Germinal center (tissue), 1 donor: ENCODE measurements around the gene SYTL4.
A peak's percentile ranks its signal among the peaks of the same experiment; 100 is the strongest.

ENCODE experiments used
- DNase-seq: peaks from one replicate; pipeline ENCODE4 v3.0.0; 2012; ENCODE audit warnings: mixed read lengths, low spot score

SYTL4 gene

DNA sequence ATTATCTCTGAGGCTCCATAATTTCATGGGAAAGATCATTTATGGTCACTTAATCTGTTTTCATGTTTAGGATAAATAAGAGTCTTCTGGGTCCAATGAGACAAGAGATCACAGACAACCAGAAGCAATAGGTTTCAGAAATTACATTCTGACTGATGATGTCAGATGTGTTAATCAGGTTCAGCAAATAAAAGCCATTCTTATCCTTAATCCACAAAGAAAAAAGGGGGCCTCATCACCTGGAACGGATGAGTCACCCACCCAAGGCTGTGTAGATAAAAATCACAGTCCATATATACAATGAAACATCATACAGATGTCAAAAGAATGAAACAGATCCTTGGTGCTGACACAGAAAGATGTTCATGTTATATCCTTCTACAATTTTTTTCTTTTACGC, 36.6 kb downstream of the SYTL4 start:
- no peak for DNase-seq

DNA sequence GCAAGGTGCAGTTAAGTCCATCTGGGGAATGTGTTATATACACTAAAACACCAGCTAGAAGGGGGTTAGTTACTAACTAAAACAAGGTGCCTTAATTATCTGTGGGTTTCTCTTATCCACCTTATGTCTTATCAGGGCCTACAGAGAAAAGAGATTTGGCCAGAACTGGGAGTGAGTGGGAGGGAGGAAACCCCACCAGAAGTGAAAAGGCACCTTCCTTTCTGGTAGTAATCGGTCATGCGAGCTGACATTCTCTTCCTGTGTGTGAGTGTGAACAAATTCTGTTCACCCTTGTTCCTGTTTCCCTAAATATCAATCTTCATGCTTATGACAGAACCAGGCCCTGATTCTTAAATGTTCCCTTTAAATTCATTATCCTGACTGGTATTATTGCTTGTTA, 44.4 kb downstream of the SYTL4 start:
- peak; percentile 6 for DNase-seq

DNA sequence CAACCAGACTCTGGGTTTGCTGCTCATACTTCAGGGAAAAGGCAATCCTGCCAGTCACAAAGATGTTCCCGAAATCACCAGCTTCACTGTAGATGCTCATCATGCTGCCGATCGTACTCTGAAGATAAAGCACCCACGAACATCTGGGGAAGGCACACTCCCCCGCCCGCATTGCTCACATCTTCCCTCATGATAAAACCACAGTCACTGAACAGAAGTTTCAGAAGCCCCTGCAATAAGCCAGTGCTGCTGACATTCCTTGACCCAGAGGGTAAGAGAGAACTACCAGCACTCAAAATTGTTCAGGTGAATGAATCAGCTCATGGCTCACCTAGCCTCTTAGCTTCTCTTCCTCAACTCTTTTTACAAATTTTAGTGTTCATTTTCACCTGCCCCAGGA, 44.8 kb downstream of the SYTL4 start:
- DNase-seq: peak; percentile 12

DNA sequence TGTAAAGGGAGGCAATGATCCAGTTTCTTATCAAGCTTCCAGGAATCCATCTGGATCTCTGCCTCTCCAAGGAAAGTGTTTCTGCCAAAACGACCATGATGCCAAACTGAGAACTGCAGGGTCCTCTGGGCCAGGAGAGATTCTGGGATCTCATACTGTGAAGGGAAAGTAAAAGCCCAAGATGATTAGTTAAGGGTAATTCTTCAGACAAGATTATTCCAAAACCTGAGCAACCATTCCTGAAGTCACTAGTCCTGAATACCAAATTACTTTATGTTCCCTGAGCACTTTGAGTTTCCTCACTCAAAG, 46.0 kb downstream of the SYTL4 start:
- no peak for DNase-seq

DNA sequence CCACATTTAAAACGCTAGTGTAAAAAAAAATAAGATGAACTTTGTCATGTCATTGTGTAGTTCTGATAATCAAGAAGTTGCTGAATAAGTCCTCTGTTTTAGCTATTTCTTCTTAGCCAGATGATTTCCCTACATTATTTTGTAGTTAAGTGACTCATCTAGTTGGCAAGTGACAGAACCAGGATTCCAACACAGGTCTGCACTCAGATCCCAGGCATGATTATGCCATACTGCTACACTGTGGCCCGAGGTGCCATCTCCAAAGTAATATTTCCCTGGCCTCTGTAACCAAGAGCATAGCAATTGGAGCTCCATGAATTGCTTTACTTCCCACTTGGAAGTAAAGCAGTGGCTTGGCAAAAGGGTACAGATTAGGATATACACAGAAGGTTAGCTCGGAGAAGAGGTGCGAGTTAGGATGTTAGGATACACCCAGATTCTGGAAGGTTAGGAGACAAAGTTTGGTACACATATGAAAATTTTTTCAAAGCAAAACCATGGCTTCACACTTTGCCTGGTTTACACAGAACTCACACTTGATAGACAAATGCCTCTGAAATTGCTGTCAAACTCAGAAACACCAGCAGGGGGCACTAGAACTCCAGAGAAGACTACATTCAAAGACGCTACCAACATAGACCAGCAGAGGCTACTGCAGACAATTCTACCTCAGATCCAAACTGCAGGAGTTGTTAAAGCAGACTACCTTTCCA, 46.5 kb downstream of the SYTL4 start:
- peak; percentile 54 for DNase-seq

DNA sequence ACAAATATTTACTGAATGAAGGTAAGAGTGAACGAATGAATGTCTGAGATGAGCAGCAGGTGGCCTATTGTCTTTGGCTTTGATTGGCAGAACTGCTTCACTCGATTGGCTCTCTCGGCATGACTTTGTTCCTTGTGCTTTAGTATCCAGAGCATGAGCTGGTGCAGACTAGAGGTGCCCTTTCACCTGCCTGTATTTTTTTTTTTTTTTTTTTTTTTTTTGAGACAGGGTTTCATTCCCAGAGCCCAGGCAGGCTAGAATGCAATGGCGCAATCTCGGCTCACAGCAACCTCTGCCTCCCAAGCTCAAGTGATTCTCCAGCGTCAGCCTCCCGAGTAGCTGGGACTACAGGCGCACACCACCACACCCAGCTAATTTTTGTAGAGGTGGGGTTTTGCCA, 49.0 kb downstream of the SYTL4 start:
- no peak for DNase-seq

DNA sequence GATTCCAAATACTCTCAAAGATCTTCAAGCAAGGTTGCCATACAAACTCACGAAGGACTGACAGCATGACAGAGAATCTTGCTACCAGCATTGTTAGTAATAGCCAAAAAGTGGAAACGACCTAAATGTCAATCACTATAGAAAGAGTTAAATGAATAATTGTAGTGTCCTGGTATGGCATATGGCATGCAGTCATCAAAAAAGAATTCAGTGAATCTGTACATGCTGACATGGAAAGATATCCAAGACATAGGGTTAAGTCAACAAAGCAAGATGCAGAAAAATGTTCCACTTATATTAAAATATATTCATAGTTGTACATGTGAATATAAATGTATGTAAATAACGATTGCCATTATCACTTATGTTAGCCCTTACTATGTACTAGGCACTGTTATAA, 50.3 kb downstream of the SYTL4 start:
- DNase-seq: no peak

DNA sequence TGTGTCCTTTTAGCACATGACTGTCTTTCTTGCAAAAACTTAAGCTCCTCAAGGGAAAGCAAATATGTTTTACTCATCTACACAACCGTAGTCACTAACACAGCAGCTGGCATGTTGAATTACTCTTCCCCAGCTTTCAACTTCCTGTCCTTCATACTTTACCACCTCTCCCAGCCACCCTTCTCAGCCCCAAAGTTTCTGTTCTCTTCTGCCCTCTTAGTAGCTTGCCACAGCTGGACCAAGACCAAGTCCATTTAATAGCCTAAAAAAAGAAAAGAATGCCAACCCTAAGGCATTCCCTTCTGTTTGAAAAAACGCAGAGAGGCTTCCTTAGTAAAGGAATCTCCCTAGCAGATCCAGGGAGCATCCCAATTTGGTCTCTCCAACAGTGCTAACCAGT, 51.2 kb downstream of the SYTL4 start:
- DNase-seq: no peak

DNA sequence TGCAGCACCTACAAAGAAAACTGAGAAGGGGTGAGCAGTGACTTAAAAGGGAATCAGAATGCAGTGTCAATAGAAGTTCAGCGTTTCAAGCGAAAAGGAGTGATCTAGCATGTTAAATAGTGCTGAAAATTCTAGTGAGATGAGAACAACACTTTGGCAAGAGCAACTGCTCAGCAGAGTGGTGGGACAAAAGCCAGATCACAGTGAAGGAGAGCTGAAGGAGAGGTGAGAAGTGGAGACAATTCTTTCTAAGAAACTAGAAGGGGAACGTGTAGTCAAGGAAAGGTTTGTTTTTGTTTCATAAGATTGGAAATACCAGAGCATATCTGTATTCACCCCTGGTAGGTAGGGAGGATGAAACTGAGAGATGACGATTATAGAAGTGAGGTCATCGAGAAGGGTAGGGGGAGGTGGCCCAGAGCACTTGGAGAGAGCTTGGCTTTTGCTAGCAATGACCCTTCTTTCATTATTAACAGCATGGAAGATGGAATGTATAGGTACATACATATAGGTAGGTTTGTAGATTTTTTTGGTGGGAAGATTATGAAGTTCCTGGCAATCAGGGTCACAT, 54.2 kb downstream of the SYTL4 start:
- no peak for DNase-seq

DNA sequence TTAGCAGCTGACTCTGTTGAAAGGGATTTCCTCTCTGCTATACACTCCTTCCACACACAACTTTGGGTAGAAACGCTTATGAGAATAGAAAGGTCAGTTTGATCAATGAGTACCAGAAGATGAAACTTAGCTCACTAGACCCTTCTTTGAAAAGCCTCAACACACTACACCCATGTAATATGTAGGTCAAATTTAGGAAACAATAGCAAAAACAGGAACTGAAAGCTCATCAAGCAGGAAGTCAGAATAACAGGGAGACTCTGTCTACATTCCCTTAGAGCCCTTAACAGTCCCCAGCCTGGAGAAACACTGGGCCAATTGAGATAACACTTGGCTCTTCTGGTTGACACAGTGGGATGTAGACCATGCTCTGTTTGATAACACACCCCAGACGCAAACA, 57.2 kb downstream of the SYTL4 start:
- DNase-seq: peak; percentile 11

DNA sequence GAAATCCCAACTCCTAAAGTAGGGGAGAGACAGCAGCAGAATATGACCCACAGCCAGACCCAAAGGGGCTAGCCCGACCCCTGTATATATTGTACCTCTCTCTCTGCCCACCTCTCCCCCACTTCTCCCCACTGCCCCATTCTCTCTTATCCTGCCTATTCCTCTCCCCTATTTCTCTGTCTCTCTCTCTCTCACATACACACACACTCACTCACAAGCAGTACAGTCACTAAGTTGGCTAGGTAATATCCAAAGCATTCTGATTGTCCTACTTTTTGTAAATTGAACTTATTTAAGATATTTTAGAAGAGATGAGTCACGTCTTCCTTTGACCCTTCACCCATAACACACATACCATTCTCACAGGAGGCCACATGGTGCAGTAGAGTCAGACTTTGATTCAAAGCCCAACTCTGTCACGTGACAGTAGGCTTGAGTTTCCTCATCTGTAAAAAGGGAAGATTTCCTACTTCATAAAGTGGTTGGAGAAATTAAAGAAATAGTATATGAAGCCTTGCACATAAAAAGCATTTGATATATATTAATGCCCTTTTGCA, 58.4 kb downstream of the SYTL4 start:
- no peak for DNase-seq

DNA sequence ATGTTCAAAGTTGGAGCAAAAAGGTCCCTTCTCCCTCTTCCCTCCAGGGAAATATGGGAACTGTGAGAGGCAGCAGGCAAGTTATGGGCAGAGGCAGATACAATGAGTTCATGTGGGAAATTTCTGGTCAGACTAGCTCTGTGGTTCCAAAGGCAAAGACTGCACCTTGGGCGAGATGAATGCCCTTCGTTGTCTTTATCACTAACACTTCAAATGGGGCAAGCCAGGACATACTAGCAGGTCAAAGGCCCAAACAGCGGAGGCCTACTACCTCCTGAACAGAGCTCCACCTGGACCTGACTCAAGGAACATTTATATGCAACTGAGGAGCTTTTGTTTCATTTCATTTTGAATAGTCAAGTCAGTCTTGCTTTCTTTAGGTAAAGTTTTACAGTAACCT, 59.0 kb downstream of the SYTL4 start:
- DNase-seq: no peak

DNA sequence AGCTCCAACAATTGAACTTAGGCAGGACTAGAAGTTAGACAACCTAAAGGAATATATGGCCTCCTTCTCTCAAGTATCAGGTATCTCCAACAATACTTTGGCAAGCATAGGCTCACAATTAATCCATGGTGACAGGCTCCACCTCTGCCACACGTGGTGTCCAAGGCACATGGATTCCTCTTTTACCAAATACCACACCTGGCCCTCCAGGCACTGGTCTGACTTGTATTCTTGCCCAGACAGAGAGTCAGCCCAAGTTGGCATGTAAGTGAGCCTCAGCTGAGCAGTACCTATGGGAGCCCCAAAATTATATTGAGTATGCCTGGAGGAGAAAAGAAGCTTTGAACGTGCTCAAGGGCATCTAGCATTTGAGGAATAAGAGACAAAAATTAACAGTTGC, 68.3 kb downstream of the SYTL4 start:
- DNase-seq: no peak

DNA sequence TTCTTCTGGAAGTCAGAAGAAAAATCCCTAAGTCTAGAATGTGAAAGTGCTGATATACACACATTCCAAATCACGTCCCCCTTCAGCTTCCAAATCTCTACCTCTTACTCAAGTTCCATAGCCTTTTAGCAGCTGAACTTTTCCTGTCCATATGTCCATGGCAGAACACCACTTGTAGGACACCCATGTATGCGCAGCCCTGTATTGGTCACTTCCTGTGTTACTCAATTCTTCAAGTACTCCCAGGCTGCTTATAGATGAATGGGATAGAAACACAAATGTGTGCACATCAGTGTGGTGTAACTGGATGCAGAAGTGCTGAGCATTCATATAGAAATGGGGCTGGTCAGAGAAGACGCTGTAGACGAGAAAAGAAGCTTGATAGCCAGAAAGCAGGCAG, 69.1 kb downstream of the SYTL4 start:
- no peak for DNase-seq

DNA sequence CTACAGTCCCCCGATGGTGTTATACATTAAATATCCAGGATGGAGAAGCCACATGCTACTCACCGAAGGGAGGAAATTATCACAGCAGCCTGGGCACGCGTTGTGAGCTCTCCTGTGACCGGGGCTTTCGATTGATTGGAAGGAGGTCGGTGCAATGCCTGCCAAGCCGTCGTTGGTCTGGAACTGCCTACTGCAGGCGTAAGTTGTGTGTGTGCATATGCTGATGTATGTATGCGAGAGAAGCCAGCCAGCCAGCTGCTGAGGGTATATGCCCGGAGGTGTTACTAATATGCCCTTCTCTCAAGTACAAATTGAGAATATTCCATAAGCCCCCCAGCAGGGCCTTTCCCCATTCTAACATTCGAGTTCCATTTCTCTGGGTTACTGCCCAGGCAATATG, 69.8 kb downstream of the SYTL4 start:
- DNase-seq: no peak

DNA sequence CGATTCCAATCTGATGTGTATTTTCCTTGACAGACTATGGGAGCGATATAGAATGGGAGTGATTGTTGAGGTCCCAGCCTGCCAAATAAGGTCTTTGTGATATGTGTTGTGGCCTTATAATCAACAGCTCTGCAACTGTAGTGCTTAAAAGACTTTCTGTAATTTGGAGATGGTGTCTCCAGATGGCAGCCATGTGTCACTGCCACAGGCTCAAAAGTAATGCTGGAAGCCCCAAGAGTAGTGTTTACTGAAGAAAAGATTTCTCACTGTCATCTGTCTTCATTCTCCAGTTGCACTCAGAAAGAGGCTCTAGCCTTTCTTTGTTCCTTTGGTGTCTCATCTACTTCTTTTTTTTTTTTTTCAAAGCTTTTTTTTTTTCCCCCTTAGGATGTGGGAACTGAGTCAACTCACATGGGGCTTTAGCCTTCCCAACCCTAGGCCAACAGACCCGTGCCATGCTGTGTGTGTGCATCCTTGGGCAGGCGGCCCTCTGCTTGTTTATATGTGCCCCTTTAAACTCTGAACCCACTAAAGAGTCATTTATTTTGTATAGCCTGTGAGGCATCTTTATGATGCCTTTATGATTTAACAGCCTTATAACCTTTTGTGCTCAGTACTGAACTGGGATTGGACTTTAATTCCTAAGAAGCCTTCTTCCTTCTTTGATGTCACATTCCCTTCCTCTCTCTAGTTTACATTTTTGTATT, 72.3 kb downstream of the SYTL4 start:
- DNase-seq: no peak

DNA sequence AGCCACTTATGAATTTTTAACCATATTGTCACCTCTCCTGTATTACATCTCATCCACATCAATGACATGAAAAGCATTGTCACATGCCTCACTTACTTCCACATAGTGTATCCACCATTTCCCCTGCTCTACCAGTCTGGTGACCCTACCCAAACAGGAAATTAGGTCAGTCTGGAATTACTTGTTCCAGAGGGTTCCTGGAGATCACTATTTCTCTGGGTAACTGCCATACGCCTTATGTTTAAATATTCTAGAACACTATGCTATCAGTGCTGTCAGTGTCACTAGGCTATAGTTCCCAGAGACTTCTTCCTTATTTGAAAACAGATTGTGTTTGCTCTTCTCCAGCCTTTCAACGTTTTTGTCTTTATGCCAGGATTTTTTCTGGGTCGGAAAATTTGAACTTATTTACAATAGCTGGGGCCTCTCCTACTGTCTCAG, 73.0 kb downstream of the SYTL4 start:
- DNase-seq: no peak

DNA sequence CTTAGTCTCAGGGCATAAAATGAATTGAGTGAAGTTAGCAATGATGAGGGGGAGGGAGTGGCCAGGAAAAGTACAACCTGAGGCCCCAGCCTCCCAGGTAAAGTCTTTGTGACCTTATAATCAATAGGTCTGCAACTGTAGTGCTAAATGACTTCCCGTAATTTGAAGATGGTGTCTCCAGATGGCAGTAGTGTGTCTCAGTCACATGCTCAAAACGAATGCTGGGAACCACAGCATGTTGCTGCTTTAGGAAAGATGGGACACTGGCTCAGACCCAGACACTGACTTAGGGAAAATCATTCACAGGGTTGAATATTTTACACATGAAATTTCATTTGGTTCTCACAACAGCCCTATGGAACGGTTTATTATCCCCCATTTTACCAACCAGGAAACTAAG, 77.7 kb downstream of the SYTL4 start:
- DNase-seq: no peak

DNA sequence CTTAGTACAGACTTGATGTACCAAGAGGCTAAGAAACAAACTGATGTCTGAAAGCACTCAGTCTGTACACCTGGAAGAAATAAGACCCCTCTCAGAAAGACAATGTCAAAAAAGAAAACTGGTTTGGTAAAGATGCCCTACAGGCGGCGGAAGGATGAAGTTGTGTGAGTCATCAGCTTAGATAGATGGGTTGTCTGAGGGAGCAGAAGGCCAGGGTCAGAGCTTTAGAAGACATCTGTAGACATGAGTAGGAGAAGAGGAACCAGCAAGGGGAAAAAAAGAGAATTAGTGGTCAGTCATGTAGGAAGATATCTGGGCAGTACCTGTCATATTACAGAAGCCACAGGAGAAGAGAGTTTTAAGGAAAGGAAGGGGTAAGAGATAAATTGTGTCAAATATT, 79.7 kb downstream of the SYTL4 start:
- no peak for DNase-seq

DNA sequence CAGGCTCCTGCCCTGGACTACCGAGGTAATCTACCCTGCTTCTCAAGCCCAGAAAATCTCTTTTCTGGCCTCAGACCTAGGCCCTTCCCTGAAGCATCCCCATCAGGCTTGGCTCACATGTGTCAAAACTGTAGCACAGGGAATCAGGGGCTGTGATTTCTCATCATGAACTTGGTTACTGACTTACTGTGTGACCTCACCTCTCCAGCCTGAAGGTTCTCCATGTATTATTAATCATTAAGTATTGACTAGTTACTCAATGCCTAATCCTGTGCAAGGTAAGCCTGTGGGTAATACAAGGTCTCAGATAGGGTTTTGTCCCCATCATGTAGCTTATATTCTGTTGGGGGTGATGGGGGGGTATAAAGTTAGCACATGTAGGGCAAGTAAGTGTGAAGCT, 81.1 kb downstream of the SYTL4 start:
- DNase-seq: no peak

DNA sequence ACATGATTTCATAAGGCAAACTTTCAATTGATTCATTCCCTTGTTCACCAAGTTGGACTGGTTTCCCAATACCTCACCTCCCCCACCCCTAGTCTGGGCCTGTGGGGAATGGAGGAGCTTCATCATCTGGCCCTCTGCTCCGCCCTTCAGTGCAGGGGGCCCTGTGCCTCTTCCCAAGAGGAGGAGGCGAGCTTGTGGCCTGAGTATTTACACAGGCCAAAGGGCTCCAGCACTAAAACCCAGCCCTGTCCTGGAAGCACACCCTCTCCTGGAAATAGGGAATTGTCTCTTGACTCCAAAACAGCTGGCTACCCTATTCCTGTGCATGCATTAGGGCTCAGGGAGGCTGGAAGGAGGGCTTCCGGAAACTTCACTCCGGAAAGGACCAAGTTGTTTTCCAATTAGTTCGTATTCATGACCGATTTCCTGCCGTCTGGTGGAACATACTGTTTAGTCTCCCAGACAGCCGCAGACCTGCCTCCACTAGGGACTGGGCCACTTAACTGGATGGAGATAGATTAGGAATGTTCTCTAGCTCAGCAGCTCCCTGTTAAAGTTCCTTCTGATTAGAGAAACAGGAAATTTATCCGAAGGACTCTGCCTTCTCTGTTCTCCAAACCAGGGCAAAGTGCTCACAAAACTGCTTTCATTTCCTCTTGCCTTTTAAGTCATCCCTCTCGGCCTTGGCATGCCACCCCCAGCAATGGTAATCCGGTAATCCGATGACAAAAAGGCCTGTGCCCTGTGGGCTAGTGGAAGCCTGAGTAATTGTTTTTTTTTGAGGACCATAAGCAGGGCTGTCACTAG, 82.2 kb downstream of the SYTL4 start:
- no peak for DNase-seq
